PC-9 (cell line): ENCODE measurements around the gene MCC. TPM values are rescaled to one million over a fixed set of nuclear protein-coding genes. Genes with fewer than 3 reads are reported as not detected.

ENCODE experiments used
- BruUV-seq: library from RNA; stranded (reverse); fragments of 400-500 nt; replicated peaks from 2 replicates; lab custom pipeline; 2021; lab: Mats Ljungman, UMichigan
- CTCF ChIA-PET: fragments of 300-600 bp; sonication (Branson Sonifier 250); formaldehyde crosslinking; loops from one replicate; lab custom pipeline; 2022; ENCODE audit warnings: antibody characterized with exemption; lab: Charles Lee
- POLR2A ChIA-PET: fragments of 300-600 bp; sonication (Branson Sonifier 250); formaldehyde crosslinking; loops from one replicate; lab custom pipeline; 2022; ENCODE audit warnings: antibody characterized with exemption; ENCODE audit not compliant: unreplicated experiment; lab: Charles Lee
- DNase-seq, 2 experiments: peaks; one replicate each; pipeline versions ENCODE4 v3.0.0 to v3.0.0-alpha.2; 2015 to 2022; ENCODE audit warnings: mixed read lengths in 1 of 2
- H2AFZ ChIP-seq: fragments of 200-600 bp; sonication (generic); 2 replicates; pipeline ENCODE4 v1.8.1; 2017; ENCODE audit warnings: antibody characterized with exemption
- H3F3A ChIP-seq: fragments of 200-600 bp; sonication (generic); 2 replicates; pipeline ENCODE4 v1.8.1; 2017; ENCODE audit warnings: antibody characterized with exemption, mild to moderate bottlenecking, low read depth; ENCODE audit not compliant: insufficient read depth
- H3K27ac ChIP-seq: fragments of 200-600 bp; sonication (generic); 2 replicates; pipeline ENCODE4 v1.6.1; 2016; ENCODE audit warnings: mixed run types
- H3K27me3 ChIP-seq: fragments of 200-600 bp; sonication (generic); 2 replicates; pipeline ENCODE4 v1.6.1; 2016; ENCODE audit warnings: low read depth, mixed run types; ENCODE audit not compliant: insufficient read depth
- H3K36me3 ChIP-seq: fragments of 200-600 bp; sonication (generic); 2 replicates; pipeline ENCODE4 v1.6.1; 2016; ENCODE audit warnings: low read depth, mixed run types
- H3K4me1 ChIP-seq: fragments of 200-600 bp; sonication (generic); replicated peaks from 2 replicates; pipeline ENCODE4 v1.6.1; 2016; ENCODE audit warnings: mixed run types; ENCODE audit not compliant: insufficient read depth
- H3K4me2 ChIP-seq: fragments of 200-600 bp; sonication (generic); 2 replicates; pipeline ENCODE4 v1.6.1; 2017; ENCODE audit warnings: mixed run types
- H3K4me3 ChIP-seq: fragments of 200-600 bp; sonication (generic); 2 replicates; pipeline ENCODE4 v1.6.1; 2016; ENCODE audit warnings: mixed run types
- H3K79me2 ChIP-seq: fragments of 200-600 bp; sonication (generic); 2 replicates; pipeline ENCODE4 v1.6.1; 2017; ENCODE audit warnings: low read depth, mixed run types
- H3K9me2 ChIP-seq: fragments of 200-600 bp; sonication (generic); 2 replicates; pipeline ENCODE4 v1.8.1; 2017; ENCODE audit warnings: mild to moderate bottlenecking; ENCODE audit not compliant: insufficient read depth
- H3K9me3 ChIP-seq: fragments of 200-600 bp; sonication (generic); 2 replicates; pipeline ENCODE4 v1.8.1; 2016; ENCODE audit warnings: low read depth; ENCODE audit not compliant: insufficient read depth
- H4K20me1 ChIP-seq: fragments of 200-600 bp; sonication (generic); 2 replicates; pipeline ENCODE4 v1.8.1; 2017; ENCODE audit not compliant: insufficient read depth
- EZH2 ChIP-seq: fragments of 200-600 bp; sonication (generic); IDR thresholded peaks from 2 replicates; pipeline ENCODE4 v1.8.0; 2017; ENCODE audit warnings: antibody characterized with exemption, low read depth
- intact Hi-C: fragments of 100-400 bp; cut with micrococcal nuclease; formaldehyde crosslinking; loops from one replicate; pipeline ENCODE4 v1.10.0; 2022; ENCODE audit not compliant: unreplicated experiment
- total RNA-seq: library from RNA; stranded (reverse); gene quantifications from 2 replicates; pipeline ENCODE4 v1.2.3, GENCODE V29; 2021
- TF ChIP-seq, protein P1 (sequence below): fragments of 200-600 bp; sonication (generic); conservative IDR thresholded peaks from 2 replicates; pipeline ENCODE4 v1.6.1; 2017; ENCODE audit warnings: mixed run types, antibody characterized with exemption, mild to moderate bottlenecking, moderate library complexity

MCC gene
- total RNA-seq, 1 experiment from 2014 or later = 2.5 TPM

DNA sequence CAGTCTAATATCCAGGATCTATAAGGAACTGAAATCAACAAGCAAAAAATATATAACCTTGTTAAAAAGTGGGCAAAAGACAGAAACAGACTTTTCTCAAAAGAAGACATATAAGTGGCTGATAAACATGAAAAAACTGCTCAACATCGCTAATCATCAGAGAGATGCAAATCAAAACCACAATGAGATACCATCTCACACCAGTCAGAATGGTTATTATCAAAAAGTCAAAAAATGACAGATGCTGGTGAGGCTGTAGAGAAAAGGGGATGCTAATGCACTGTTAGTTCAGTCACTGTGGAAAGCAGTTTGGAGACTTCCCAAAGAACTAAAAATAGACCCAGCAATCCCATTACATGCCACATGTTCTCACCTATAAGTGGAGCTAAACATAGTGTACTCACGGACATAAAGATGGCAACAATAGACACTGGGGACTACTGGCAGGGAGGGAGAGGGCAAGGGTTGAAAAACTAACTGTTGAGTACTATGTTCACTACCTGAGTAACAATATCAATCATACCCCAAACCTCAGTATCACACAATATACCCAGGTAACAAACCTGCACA lies 41.8 kb downstream of the MCC start:
- Histone ChIP-seq H3K79me2 (no peaks in the 10 kb centered on the region), H3K4me2 (no peak overlapping the region), H3K27ac (no peak overlapping the region), H3K36me3 (no peaks in the 10 kb centered on the region), H3K4me3 (no peak overlapping the region), H4K20me1 (no peaks in the 10 kb centered on the region), H3F3A (no peaks in the 10 kb centered on the region), H3K27me3 (no peaks in the 10 kb centered on the region), H3K9me2 (no peaks in the 10 kb centered on the region), H3K9me3 (no peaks in the 10 kb centered on the region), H3K4me1 (no peaks in the 10 kb centered on the region), H2AFZ (no peak overlapping the region)
- no TSS peak for BruUV-seq
- intact Hi-C loops = no loop called here
- CTCF ChIA-PET = no interaction called here
- no peak for DNase-seq
- POLR2A ChIA-PET = interaction anchor here (0.6 kb wide), 1 partner anchor 47 kb away, joined by 3 read pairs; no protein-coding TSS in a partner anchor
- TF ChIP-seq, protein P1, sequence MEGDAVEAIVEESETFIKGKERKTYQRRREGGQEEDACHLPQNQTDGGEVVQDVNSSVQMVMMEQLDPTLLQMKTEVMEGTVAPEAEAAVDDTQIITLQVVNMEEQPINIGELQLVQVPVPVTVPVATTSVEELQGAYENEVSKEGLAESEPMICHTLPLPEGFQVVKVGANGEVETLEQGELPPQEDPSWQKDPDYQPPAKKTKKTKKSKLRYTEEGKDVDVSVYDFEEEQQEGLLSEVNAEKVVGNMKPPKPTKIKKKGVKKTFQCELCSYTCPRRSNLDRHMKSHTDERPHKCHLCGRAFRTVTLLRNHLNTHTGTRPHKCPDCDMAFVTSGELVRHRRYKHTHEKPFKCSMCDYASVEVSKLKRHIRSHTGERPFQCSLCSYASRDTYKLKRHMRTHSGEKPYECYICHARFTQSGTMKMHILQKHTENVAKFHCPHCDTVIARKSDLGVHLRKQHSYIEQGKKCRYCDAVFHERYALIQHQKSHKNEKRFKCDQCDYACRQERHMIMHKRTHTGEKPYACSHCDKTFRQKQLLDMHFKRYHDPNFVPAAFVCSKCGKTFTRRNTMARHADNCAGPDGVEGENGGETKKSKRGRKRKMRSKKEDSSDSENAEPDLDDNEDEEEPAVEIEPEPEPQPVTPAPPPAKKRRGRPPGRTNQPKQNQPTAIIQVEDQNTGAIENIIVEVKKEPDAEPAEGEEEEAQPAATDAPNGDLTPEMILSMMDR = no peak
- no peak for TF ChIP-seq EZH2

DNA sequence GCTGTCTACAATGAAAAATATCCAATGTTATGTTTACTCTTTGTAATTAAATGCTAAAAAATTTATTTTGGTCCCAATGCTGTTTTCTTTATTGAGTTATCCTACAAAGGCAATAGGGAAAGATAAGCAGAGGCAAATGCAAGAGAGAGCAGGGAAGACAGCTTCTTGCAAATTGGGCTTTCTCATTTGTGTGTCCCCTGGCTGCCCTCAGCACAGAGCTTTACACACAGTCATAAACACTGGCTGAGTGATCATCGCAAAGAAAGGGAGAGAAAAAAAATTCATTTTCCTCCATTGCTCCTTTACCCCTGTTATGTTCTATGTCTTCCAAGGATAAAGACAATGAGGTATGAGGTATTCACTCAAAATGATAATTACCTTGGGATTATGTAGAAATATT lies 51.1 kb downstream of the MCC start:
- BruUV-seq = no TSS peak
- TF ChIP-seq, protein P1 = no peak
- no peak for TF ChIP-seq EZH2
- no peak for DNase-seq
- Histone ChIP-seq H3K4me1 (no peaks in the 10 kb centered on the region), H4K20me1 (no peaks in the 10 kb centered on the region), H3K4me3 (no peak overlapping the region), H3K9me2 (no peaks in the 10 kb centered on the region), H3K79me2 (no peaks in the 10 kb centered on the region), H3K4me2 (no peak overlapping the region), H3F3A (no peaks in the 10 kb centered on the region), H3K27ac (no peak overlapping the region), H2AFZ (no peak overlapping the region), H3K36me3 (no peaks in the 10 kb centered on the region), H3K9me3 (no peaks in the 10 kb centered on the region), H3K27me3 (no peaks in the 10 kb centered on the region)
- intact Hi-C loops = no loop called here
- ChIA-PET POLR2A (no interaction called here), CTCF (no interaction called here)

DNA sequence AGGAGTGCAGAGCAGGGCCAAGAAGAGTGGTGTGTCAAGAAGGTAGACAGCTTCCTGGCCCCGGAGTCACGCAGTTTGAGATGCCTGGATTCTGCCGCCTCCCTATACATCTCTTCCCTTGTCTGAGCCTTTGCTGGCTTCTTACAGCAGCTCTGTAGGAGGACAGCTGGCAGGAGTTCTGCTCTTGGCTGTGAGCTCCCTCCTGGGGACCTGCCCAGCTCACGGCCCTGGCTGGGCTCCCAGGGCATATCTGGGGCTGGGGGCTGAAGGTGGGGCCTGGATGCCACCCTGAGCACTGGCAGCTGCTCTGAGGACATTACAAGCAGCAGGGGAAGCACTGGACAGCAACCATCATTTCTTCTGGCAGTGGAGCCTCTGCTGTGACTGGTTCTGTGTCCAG lies 52.7 kb downstream of the MCC start:
- Histone ChIP-seq H2AFZ (no peak overlapping the region), H3K4me1 (no peaks in the 10 kb centered on the region), H3K36me3 (no peaks in the 10 kb centered on the region), H3K4me3 (no peak overlapping the region), H3K27ac (no peak overlapping the region), H3F3A (no peaks in the 10 kb centered on the region), H3K4me2 (no peak overlapping the region), H3K79me2 (no peaks in the 10 kb centered on the region), H3K9me2 (no peaks in the 10 kb centered on the region), H3K27me3 (no peaks in the 10 kb centered on the region), H3K9me3 (no peaks in the 10 kb centered on the region), H4K20me1 (no peaks in the 10 kb centered on the region)
- intact Hi-C loops = no loop called here
- ChIA-PET CTCF (no interaction called here), POLR2A (no interaction called here)
- no TSS peak for BruUV-seq
- TF ChIP-seq, protein P1 = no peak
- TF ChIP-seq EZH2 = no peak
- no peak for DNase-seq
